ENCODE results near the gene SCAMP3.

DNA sequence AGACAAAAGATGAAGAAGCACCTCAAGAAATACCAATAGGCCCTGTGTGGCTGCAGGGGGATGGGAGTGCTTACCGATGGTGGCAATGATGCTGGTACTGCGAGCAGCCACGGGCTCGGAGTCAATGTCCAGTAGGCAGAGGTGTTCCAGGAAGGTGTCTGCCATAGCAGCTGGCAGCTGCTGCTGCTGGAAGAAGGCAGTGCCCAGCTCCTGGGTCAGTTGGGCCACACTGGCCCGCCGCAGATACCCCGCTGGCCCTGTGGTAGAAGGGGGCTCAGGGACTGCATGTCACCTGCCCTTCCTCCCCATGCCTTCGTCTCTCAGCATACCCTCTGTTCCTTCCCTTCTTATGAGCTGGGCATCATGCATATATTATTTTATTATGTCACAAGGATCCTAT lies 37.9 kb upstream of the SCAMP3 start:
- TF ChIP-seq, protein P1, sequence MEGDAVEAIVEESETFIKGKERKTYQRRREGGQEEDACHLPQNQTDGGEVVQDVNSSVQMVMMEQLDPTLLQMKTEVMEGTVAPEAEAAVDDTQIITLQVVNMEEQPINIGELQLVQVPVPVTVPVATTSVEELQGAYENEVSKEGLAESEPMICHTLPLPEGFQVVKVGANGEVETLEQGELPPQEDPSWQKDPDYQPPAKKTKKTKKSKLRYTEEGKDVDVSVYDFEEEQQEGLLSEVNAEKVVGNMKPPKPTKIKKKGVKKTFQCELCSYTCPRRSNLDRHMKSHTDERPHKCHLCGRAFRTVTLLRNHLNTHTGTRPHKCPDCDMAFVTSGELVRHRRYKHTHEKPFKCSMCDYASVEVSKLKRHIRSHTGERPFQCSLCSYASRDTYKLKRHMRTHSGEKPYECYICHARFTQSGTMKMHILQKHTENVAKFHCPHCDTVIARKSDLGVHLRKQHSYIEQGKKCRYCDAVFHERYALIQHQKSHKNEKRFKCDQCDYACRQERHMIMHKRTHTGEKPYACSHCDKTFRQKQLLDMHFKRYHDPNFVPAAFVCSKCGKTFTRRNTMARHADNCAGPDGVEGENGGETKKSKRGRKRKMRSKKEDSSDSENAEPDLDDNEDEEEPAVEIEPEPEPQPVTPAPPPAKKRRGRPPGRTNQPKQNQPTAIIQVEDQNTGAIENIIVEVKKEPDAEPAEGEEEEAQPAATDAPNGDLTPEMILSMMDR (conservative IDR thresholded peaks at IDR 0.05 in 1 of 2, IDR thresholded peaks at IDR 0.05 in 1 of 2; ENCODE audit: extremely low read depth in 1 of 2, insufficient read depth in 1 of 2, low read depth in 1 of 2, low read length in 2 of 2): no peak
- no peak for TF ChIP-seq EZH2 (IDR thresholded peaks at IDR 0.05; ENCODE audit: borderline replicate concordance, low read length)

Data from mammary epithelial cell (primary cell).